Sigmoid colon (tissue), 7 donors: ENCODE results near the gene SETD7. TPM values are rescaled to one million over a fixed set of nuclear protein-coding genes. Genes with fewer than 3 reads are reported as not detected.

Experiments used
- DNase-seq: peaks from one replicate; pipeline ENCODE4 v3.0.0-alpha.2; 2019
- H3K27ac ChIP-seq, 4 donors: fragments of 200-600 bp; sonication (generic); one replicate each; pipeline ENCODE4 v1.5.1; 2016 to 2019; ENCODE audit warnings: mild to moderate bottlenecking in 1 of 4
- H3K27me3 ChIP-seq, 3 donors: fragments of 200-600 bp; sonication (generic); one replicate each; pipeline ENCODE4 v1.5.1; 2019; ENCODE audit warnings: mild to moderate bottlenecking in 1 of 3
- H3K36me3 ChIP-seq, 4 donors: fragments of 200-600 bp; sonication (generic); one replicate each; pipeline ENCODE4 v1.5.1; 2016 to 2019
- H3K4me1 ChIP-seq, 4 donors: fragments of 200-600 bp; sonication (generic); one replicate each; pipeline ENCODE4 v1.5.1; 2017 to 2019
- H3K4me3 ChIP-seq, 4 donors: fragments of 200-600 bp; sonication (generic); one replicate each; pipeline ENCODE4 v1.5.1; 2017 to 2019; ENCODE audit warnings: mild to moderate bottlenecking in 2 of 4, moderate library complexity in 1 of 4
- H3K9me3 ChIP-seq, 4 donors: fragments of 200-600 bp in 3 of 4; sonication (generic) in 3 of 4; one replicate each; pipeline versions ENCODE4 v1.5.1 to v1.6.1; 2013 to 2019
- CTCF ChIP-seq, 4 experiments: fragments of 450-650 bp in 3 of 4; fragments of 200-600 bp in 1 of 4; IDR thresholded peaks; one replicate each; pipeline ENCODE4 v1.5.1; 2016 to 2019; ENCODE audit warnings: antibody characterized with exemption in 4 of 4, mild to moderate bottlenecking in 3 of 4, moderate library complexity in 2 of 4
- EP300 ChIP-seq, 4 donors: sonication (generic); formaldehyde crosslinking; IDR thresholded peaks; one replicate each; pipeline ENCODE4 v1.6.1; 2017; ENCODE audit warnings: antibody characterized with exemption in 4 of 4
- POLR2A ChIP-seq, 2 donors: fragments of 450-650 bp; IDR thresholded peaks; one replicate each; pipeline ENCODE4 v1.6.1; 2016; ENCODE audit warnings: antibody characterized with exemption in 2 of 2, mild to moderate bottlenecking in 2 of 2, moderate library complexity in 2 of 2
- POLR2AphosphoS5 ChIP-seq, 4 donors: sonication (generic); formaldehyde crosslinking; IDR thresholded peaks; one replicate each; pipeline ENCODE4 v1.6.1; 2017; ENCODE audit warnings: antibody characterized with exemption in 4 of 4
- WGBS, 2 donors: extraction: QIAGEN DNeasy Blood & Tissue Kit; methylation state at CpG; one replicate each; pipeline ENCODE4 v1.1.7; 2013; 5-methylcytosine and 5-hydroxymethylcytosine counted together
- intact Hi-C: fragments of 100-400 bp; cut with DNase I; formaldehyde crosslinking; loops from one replicate; pipeline ENCODE4 v1.15.1; 2023
- polyA plus RNA-seq, 3 donors: library from polyadenylated mRNA; stranded (reverse); fragments of 200-250 nt; gene quantifications; one replicate each; pipeline ENCODE4 v1.2.3, GENCODE V29; 2013
- total RNA-seq, 4 donors: library from RNA; depleted of rRNA; stranded (reverse); fragments of >200 nt; gene quantifications; one replicate each; pipeline ENCODE4 v1.1.0, GENCODE V29; 2016
- donor health status: healthy with polysubstance abuse.
- donor health status: Bipolar disorder and iron deficiency.
- donor health status: healthy.

Gene SETD7
- total and polyA plus RNA-seq, 7 donors, result 7.9 to 102 (median 79.2) TPM

- H3K36me3 ChIP-seq, result no peaks in the 10 kb centered on the region
- intact Hi-C loops, result no loop called here
- no peak for DNase-seq
- H3K4me3 ChIP-seq, result no peak overlapping the region
- no peaks in the 10 kb centered on the region for H3K27me3 ChIP-seq
- no peak overlapping the region for H3K27ac ChIP-seq
- TF ChIP-seq EP300 (IDR thresholded peaks at IDR 0.05) (no peak), POLR2AphosphoS5 (IDR thresholded peaks at IDR 0.05) (no peak), CTCF (IDR thresholded peaks at IDR 0.05) (no peak), POLR2A (IDR thresholded peaks at IDR 0.05) (no peak)
- H3K4me1 ChIP-seq, result peaks cover 0 to 30% (median 18%) of the 10 kb centered on the region in 4 donors
- no peaks in the 10 kb centered on the region for H3K9me3 ChIP-seq
- 97% methylated on average over 3 of the region's 3 CpGs for WGBS, 2 donors
These were observed 95.5 kb downstream of the SETD7 start for GRCh38 chr4:139460565-139460964.

GRCh38 chr4:139458999-139459398 lies 97.0 kb downstream of the SETD7 start:
- intact Hi-C loops, result loop anchor here (10.0 kb wide), 2 partner anchors 154 to 424 kb away; partner anchors contain the start of genes NAA15 and NDUFC1
- 69 to 80% methylated on average over 3 of the region's 3 CpGs for WGBS, 2 donors
- DNase-seq, result no peak

GRCh38 chr4:139458543-139458942 lies 97.5 kb downstream of the SETD7 start:
- Histone ChIP-seq H3K9me3 (no peaks in the 10 kb centered on the region), H3K4me3 (no peak overlapping the region), H3K27me3 (no peaks in the 10 kb centered on the region), H3K27ac (no peak overlapping the region), H3K4me1 (peaks cover 0 to 40% (median 25%) of the 10 kb centered on the region in 4 donors), H3K36me3 (no peaks in the 10 kb centered on the region)
- intact Hi-C loops, result loop anchor here (10.0 kb wide), 2 partner anchors 154 to 424 kb away; partner anchors contain the start of genes NAA15 and NDUFC1
- TF ChIP-seq POLR2A (IDR thresholded peaks at IDR 0.05) (no peak), CTCF (IDR thresholded peaks at IDR 0.05) (no peak), EP300 (IDR thresholded peaks at IDR 0.05) (no peak), POLR2AphosphoS5 (IDR thresholded peaks at IDR 0.05) (no peak)
- WGBS, 2 donors, result 97 to 98% methylated on average over 1 of the region's 1 CpG
- no peak for DNase-seq

More at GRCh38 chr4:139458999-139459398, 97.0 kb downstream of the SETD7 start:
- Histone ChIP-seq H3K9me3 (no peaks in the 10 kb centered on the region), H3K27ac (no peak overlapping the region), H3K36me3 (no peaks in the 10 kb centered on the region), H3K27me3 (no peaks in the 10 kb centered on the region), H3K4me1 (peaks cover 0 to 40% (median 27%) of the 10 kb centered on the region in 4 donors), H3K4me3 (no peak overlapping the region)
- TF ChIP-seq EP300 (IDR thresholded peaks at IDR 0.05) (no peak), CTCF (IDR thresholded peaks at IDR 0.05) (no peak), POLR2AphosphoS5 (IDR thresholded peaks at IDR 0.05) (no peak), POLR2A (IDR thresholded peaks at IDR 0.05) (no peak)

- Histone ChIP-seq H3K27me3 (no peaks in the 10 kb centered on the region), H3K4me3 (no peak overlapping the region), H3K9me3 (no peaks in the 10 kb centered on the region), H3K4me1 (peaks cover 0 to 47% (median 30%) of the 10 kb centered on the region in 4 donors), H3K36me3 (no peaks in the 10 kb centered on the region), H3K27ac (no peak overlapping the region)
- TF ChIP-seq CTCF (IDR thresholded peaks at IDR 0.05), result no peak
- no peak for TF ChIP-seq POLR2AphosphoS5 (IDR thresholded peaks at IDR 0.05)
- no peak for TF ChIP-seq POLR2A (IDR thresholded peaks at IDR 0.05)
- no peak for TF ChIP-seq EP300 (IDR thresholded peaks at IDR 0.05)
- intact Hi-C loops, result loop anchor here (10.0 kb wide), 2 partner anchors 153 to 423 kb away; partner anchors contain the start of genes NAA15 and NDUFC1
- 78 to 85% methylated on average over 4 of the region's 4 CpGs for WGBS, 2 donors
- DNase-seq, result no peak
These were observed 98.7 kb downstream of the SETD7 start for GRCh38 chr4:139457318-139457717.
